HG03060 (cell line): ENCODE results near the gene POLR2M.

Experiments
- ATAC-seq: cut with Tn5 transposase; IDR thresholded peaks from one replicate; pipeline ENCODE4 v1.9.1; 2021; ENCODE audit warnings: low read depth, moderate number of reproducible peaks; ENCODE audit not compliant: unreplicated experiment

The POLR2M gene

DNA sequence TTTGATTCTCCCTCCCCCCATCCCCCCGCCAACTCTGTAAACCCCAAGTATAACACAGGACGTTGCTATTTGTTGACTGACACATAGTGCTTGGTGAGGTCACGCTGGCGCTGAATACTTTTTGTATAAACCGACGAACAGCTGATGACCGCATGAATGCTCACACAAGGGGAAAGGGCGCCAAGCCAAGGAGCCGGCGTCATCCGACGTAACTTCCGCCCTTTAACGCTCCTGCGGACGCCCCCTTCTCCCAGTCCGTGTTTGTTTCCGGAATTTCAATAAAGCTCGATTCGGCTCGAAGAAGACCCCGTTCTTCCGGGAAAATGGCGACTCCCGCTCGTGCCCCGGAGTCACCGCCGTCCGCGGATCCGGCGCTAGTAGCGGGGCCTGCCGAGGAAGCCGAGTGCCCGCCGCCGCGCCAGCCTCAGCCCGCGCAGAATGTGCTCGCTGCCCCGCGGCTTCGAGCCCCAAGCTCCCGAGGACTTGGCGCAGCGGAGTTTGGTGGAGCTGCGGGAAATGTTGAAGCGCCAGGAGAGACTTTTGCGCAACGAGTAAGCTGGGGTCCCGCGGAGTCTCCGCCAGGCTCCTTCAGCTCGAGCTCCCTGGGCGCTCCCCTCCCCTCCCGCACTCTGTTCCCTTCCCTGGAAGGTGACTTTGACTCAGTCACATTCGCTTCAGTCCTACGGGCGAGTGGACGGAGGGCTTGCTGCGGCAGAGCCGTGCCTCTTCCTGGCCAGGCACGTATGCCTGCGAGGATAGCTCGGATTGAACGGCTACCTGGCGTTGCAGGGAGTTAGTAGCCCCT is at the start of gene POLR2M:
TSS of gene POLR2M (plus strand) at position 310 of the 805 bp plus-strand sequence. CDS start at position 439, 129 bp downstream.
- ATAC-seq = peak; percentile 90

GRCh38 chr15:57657619-57658018 is 48.9 kb upstream of the POLR2M start:
- ATAC-seq = no peak

DNA sequence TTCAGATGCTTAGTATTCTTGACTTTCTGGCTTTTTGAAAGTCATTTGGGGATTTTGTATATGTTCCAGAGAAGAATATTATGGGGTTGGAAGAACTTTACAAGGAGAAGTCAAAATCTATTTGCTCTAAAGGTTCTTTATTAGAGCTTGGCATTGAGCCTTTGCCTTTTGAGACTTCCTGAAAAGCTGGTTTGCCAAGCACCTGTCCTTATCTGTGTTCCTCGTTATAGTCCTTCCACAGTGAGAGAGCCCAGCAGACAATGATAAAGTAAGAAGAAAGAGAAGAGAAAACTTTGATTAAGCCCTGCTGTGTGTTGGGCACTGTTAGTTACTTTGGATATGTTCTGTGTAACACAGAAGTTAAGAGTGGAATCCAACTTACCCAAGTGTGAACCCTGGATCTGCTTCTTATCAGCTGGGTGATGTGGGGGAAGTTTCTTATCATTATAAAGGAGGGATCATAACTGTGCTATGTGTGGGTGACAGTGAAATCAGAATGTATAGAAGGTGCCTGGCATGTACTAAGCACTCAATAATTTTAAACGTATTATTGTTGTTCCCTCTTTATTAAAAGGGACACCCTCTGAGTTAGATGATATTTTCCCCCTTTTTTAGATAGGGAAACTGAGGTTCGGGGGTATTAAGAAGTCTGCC is 44.3 kb upstream of the POLR2M start:
- ATAC-seq = no peak

- no peak for ATAC-seq
Observed at GRCh38 chr15:57662802-57663201, 43.7 kb upstream of the POLR2M start.

DNA sequence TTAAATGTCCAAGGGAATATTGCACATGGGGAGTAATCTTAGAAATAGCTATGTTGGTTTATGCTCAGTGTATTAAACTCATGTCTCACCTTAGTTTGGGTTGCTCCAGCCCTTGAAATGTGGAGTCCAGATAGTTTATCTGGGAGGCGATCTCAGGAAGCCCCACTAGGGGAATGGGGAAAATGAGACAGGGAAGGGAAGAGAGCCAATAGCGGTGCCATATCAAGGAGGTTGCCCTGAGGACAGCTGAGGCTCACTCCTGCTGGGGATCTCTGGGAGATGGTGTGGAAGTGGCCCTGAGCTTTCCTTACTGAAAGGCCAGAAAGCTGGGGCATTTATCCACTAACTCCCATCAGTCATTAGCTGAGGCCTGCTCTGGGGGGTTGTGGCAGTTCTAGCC is 43.3 kb upstream of the POLR2M start:
- no peak for ATAC-seq

- ATAC-seq = no peak
Observed at GRCh38 chr15:57665194-57665593, 41.3 kb upstream of the POLR2M start.

DNA sequence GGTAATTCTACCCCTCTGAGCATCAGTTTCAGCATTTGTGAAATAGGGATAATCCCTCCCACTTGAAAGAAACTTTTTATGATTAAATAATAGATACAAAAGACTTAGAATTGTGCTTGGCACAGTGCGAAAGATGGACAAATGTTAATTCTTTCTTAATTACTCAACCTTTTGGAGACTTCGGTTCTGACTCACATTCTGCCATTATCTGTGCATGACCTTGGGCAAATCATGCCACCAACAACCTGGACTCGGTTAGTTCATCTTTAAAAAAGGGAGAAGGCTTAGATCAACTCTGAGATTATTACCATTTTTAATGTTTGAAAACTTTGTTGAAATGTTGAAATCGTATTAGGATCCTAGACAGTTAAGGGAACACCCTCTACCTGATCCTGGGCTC is 40.6 kb upstream of the POLR2M start:
- ATAC-seq = no peak

DNA sequence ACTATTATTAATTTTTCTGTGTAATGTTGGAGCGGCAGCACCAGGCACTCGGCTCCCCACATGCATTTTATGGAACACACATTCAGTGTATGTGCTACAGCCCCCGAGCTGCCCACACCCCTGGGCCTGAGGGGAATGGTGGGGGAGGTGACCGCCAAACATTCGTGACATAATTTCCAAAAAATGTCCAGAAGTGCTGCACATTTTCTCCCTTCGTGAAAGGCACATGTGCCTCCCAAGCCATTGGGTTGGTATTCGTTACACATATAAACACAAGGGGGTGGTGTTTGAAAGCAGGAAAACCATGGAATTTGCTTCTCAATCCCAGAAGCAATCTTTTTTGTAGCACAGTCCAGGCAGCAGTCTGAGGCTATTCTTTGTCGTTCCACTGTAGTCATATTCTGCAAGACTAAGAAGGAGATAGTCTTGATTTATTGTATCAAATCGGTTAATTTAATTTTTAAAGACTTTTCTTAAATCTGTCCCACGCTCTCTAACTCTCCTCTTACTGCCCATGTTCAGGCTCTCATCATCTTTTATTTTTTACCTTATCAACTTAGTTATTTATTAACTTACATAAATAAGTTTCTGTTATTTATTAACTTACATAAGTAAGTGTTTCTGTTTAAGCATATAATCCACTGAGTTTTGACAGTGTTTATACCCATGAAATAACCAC is 39.2 kb upstream of the POLR2M start:
- ATAC-seq = no peak

DNA sequence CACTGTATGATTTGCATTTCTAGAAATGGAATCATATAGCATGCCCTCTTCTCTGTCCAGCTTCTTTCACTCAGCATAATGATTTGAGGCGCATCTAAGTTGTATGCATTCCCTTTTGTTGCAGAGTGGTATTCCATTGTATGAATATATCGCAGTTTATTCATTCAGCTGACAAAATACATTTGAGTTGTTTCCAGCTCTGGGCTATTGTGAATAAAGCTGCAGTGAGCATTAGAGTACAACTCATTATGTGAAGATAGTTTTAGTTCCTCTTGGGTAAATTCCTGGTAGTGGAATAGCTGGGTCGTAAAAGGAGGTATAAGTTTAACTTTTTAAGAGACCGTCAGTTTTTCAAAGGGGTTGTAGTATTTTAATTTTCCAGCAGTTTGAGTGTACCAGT is 38.5 kb upstream of the POLR2M start:
- no peak for ATAC-seq

DNA sequence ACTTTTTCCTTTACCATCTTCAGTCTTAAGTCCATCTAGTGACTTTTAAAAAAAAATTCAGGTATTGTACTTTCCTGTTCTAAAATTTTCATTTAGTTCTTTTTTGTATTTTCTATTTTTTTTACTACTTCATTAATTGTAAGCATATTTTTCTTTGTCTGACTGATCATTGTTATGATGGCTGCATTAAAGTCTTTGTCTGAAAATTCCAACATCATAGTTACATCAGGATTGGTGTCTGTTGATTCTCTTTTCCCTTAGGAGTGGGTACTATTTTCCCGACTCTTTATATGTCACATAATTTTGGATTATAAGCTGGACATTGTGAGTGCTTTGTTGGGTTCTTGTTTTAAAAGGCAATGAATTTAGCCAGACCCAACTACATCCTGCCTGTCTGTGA is 34.9 kb upstream of the POLR2M start:
- no peak for ATAC-seq

GRCh38 chr15:57675481-57676181 is 30.9 kb upstream of the POLR2M start:
- no peak for ATAC-seq

GRCh38 chr15:57676585-57676984 is 29.9 kb upstream of the POLR2M start:
- no peak for ATAC-seq

- ATAC-seq = no peak
Observed at GRCh38 chr15:57677204-57677603, 29.3 kb upstream of the POLR2M start.

- no peak for ATAC-seq
Observed at GRCh38 chr15:57680021-57680420, 26.5 kb upstream of the POLR2M start.

DNA sequence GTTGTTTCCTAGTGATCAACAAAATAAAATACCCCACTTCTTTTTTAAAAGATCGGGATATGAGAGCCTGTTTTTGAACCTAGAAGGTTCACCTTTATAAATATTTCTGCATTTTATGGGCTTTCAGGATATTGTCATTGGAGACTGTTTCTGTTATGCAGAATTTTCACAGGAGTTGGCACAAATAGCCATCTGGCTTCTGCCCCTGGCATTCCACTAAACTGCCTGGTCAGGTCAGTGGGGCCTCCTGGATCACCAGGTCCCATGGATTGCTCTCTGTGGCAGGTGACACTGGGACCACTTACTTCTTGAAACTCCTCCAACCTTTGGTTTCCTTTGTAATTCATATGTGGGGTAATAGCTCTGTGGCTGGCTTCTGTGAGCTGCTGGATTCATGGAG is 25.5 kb upstream of the POLR2M start:
- ATAC-seq = no peak

- ATAC-seq = no peak
Observed at GRCh38 chr15:57683481-57683880, 23.0 kb upstream of the POLR2M start.

DNA sequence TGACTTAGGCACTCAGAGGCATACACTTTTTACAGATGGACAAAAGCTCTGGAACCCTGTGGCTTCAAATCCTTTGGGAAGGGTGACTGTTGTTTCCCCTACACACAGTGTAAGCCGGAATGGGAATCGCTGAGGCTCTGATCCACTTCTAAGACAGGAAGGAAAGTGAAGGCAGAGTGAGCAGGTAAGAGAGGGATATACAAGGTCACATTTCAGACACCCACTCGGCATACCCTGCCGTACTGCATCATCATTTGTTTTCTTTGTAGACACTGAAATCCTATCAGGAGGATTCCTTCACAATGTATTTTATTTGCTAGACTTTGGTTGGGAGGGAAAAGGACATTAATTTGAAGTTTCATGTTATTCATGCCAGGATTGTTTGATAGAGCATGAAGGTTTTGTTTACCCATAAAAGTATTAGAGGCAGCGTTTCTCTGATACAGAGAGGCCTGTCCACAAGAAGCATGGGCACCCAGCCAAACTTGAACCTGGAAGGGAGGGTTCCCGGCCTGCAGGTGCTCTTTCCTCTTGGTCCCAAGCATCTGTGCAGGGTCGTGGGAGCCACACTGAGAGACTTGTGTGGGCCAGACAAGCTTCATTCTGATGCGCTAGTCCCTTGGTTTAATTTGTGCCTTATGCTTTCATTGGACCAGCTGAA is 21.9 kb upstream of the POLR2M start:
- no peak for ATAC-seq

- no peak for ATAC-seq
Observed at GRCh38 chr15:57685306-57686095, 21.0 kb upstream of the POLR2M start.

DNA sequence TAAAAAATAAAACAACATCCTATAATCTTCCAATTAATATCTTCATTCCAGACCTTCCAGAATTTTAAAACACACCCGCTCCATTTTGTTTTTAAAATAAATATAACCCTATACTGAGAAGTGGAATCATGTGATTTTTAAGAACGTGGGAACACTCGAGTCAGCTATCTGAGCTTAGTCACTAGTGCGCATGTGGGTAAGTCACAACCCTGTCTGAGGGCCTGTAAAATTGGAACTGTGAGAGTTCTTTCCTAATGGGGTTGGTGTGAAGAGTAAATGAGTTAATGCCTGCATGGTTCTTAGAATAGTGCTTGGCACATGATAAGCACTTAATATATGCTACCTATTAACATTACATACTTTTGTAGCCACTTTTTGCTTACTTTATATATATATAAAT is 19.9 kb upstream of the POLR2M start:
- no peak for ATAC-seq
